Breast epithelium (tissue), 3 donors: ENCODE measurements around the gene HDAC4.

Source experiments
- CTCF ChIP-seq, 3 donors: fragments of 450-650 bp; IDR thresholded peaks; one replicate each; pipeline ENCODE4 v1.5.1; 2016 to 2017; ENCODE audit warnings: antibody characterized with exemption in 3 of 3, mild to moderate bottlenecking in 3 of 3, moderate library complexity in 3 of 3
- POLR2A ChIP-seq: fragments of 450-650 bp; IDR thresholded peaks from one replicate; pipeline ENCODE4 v1.6.1; 2016; ENCODE audit warnings: antibody characterized with exemption, mild to moderate bottlenecking, moderate library complexity

GRCh38 chr2:239075918-239076758 lies 324.7 kb downstream of the HDAC4 start:
- TF ChIP-seq POLR2A (no peak), CTCF (IDR thresholded peaks at IDR 0.05) (no peak)
